22Rv1 (cell line): ENCODE results near the gene HDC.

ENCODE experiments used
- CTCF ChIP-seq: fragments of 450-650 bp; IDR thresholded peaks from 2 replicates; pipeline ENCODE4 v1.5.1; 2017; ENCODE audit warnings: mild to moderate bottlenecking
- ZFX ChIP-seq: fragments of 450-650 bp; IDR thresholded peaks from 2 replicates; pipeline ENCODE4 v1.6.1; 2017; ENCODE audit warnings: antibody characterized with exemption, borderline replicate concordance

GRCh38 chr15:50257924-50258323 is 7.6 kb downstream of the HDC start:
- no peak for TF ChIP-seq CTCF
- no peak for TF ChIP-seq ZFX
